SU-DHL-6 (cell line): ENCODE data around the gene EIF4B.

Experiments
- EZH2phosphoT487 ChIP-seq: fragments of 200-600 bp; sonication (generic), shearing (Covaris generic); conservative IDR thresholded peaks from 2 replicates; pipeline ENCODE4 v1.6.1; 2018; ENCODE audit warnings: mild to moderate bottlenecking, antibody characterized with exemption, low read length, moderate library complexity, mixed read lengths
- TF ChIP-seq, protein P1 (sequence below): fragments of 200-600 bp; sonication (generic); IDR thresholded peaks from one replicate; pipeline ENCODE4 v1.5.1; 2017; ENCODE audit warnings: antibody characterized with exemption, mild to moderate bottlenecking, low read length, moderate library complexity; ENCODE audit not compliant: insufficient read depth, poor library complexity, severe bottlenecking

DNA sequence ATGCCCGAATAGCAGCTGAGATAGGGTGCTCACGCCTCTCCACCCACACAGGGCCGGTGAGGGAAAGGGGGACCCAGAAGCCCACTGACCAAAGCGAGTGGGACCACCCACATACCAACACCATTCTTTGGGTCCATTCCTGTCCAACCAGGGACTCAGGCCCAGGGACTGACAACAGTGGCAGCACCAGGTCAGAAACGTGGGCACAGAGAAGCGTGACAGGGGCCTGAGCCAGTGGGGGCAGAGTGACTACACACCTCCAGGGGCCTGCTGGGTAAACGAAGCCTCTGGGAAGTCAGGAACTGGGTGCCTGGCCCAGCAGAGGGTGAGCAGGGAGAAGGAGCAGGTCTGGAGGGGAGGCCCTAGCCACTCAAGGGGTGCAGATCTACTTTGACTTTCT is 59.2 kb downstream of the EIF4B start:
- TF ChIP-seq EZH2phosphoT487 = no peak
- TF ChIP-seq, protein P1, sequence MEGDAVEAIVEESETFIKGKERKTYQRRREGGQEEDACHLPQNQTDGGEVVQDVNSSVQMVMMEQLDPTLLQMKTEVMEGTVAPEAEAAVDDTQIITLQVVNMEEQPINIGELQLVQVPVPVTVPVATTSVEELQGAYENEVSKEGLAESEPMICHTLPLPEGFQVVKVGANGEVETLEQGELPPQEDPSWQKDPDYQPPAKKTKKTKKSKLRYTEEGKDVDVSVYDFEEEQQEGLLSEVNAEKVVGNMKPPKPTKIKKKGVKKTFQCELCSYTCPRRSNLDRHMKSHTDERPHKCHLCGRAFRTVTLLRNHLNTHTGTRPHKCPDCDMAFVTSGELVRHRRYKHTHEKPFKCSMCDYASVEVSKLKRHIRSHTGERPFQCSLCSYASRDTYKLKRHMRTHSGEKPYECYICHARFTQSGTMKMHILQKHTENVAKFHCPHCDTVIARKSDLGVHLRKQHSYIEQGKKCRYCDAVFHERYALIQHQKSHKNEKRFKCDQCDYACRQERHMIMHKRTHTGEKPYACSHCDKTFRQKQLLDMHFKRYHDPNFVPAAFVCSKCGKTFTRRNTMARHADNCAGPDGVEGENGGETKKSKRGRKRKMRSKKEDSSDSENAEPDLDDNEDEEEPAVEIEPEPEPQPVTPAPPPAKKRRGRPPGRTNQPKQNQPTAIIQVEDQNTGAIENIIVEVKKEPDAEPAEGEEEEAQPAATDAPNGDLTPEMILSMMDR = no peak
